ENCODE results near the gene ZNF292. TPM values are rescaled to one million over a fixed set of nuclear protein-coding genes. Genes with fewer than 3 reads are reported as not detected.
"Not testable (repeated sequence)": the region's sequence is repeated elsewhere in the genome, so short reads cannot be mapped to it uniquely, and the experiment has no call there.

Gene ZNF292
- total and polyA plus RNA-seq, 10 of the 15 experiments (the other 5 are each of a cell fraction or from before 2014, with no cell fraction given): 11.1 to 57.6 (median 30.6) TPM

- H3K79me2 ChIP-seq (ENCODE audit: control insufficient read depth, insufficient read depth, low read length); H3K4me3 ChIP-seq; H2AFZ ChIP-seq (ENCODE audit: control insufficient read depth, low read depth, low read length); FAIRE-seq; BruUV-seq (replicated peaks); H3K27ac ChIP-seq (ENCODE audit: control insufficient read depth, insufficient read depth); H3K9me3 ChIP-seq (replicated peaks; ENCODE audit: control insufficient read depth, insufficient read depth, low read length); H3K4me2 ChIP-seq (ENCODE audit: control insufficient read depth, insufficient read depth); H3K27me3 ChIP-seq (replicated peaks in 1 of 2; ENCODE audit: control insufficient read depth in 2 of 2, insufficient read depth in 2 of 2, low read length in 1 of 2); ATAC-seq; H4K20me1 ChIP-seq (ENCODE audit: control insufficient read depth, insufficient read depth); H3K36me3 ChIP-seq (ENCODE audit: control insufficient read depth in 2 of 2, insufficient read depth in 2 of 2, low read length in 1 of 2); DNase-seq (ENCODE audit: low read depth, low spot score); H3K4me1 ChIP-seq (ENCODE audit: control insufficient read depth, insufficient read depth, low read length); H3K9ac ChIP-seq (ENCODE audit: control insufficient read depth, insufficient read depth, low read length): not testable (repeated sequence)
- intact Hi-C loops (cut with micrococcal nuclease; ENCODE audit: unreplicated experiment) (loop anchor here (1.0 to 5.0 kb wide), 3 partner anchors 73 to 251 kb away; no protein-coding TSS in a partner anchor), in situ Hi-C loops (cut with MboI) (loop anchor here (5.0 kb wide), 2 partner anchors 92 to 252 kb away; no protein-coding TSS in a partner anchor)
- CTCF ChIA-PET: interaction anchor here (0.7 to 4.7 kb wide), 33 partner anchors 9 to 1731 kb away, joined by 3 to 39 read pairs (median 4); no protein-coding TSS in a partner anchor
- POLR2A ChIA-PET: interaction anchor here (0.6 to 1.0 kb wide), 2 partner anchors 17 to 854 kb away, joined by 3 read pairs; no protein-coding TSS in a partner anchor
- SMC1A ChIA-PET (ENCODE audit: uncharacterized antibody, unreplicated experiment): interaction anchor here (0.5 to 4.3 kb wide), 18 partner anchors 9 to 488 kb away, joined by 3 to 27 read pairs (median 4); no protein-coding TSS in a partner anchor
- RAD21 ChIA-PET (ENCODE audit: unreplicated experiment): interaction anchor here (1.0 to 2.6 kb wide), 14 partner anchors 10 to 1730 kb away, joined by 3 to 9 read pairs (median 4); no protein-coding TSS in a partner anchor
- WGBS (ENCODE audit: insufficient coverage, insufficient replicate concordance, low lambda C conversion rate, missing lambda C conversion rate): 71% methylated on average over 8 of the region's 8 CpGs
Observed at GRCh38 chr6:87139927-87140326, 15.4 kb upstream of the ZNF292 start.

- H3K4me1 ChIP-seq (ENCODE audit: control insufficient read depth, insufficient read depth, low read length): peaks cover 1% of the 10 kb centered on the region; the same call in 1 of the 2 replicates
- in situ Hi-C loops (cut with MboI) (no loop called here), intact Hi-C loops (cut with micrococcal nuclease; ENCODE audit: unreplicated experiment) (no loop called here)
- no TSS peak for BruUV-seq (replicated peaks)
- peak overlapping the region; percentile 36 for H3K4me2 ChIP-seq (ENCODE audit: control insufficient read depth, insufficient read depth)
- CTCF ChIA-PET: interaction anchor here (1.0 kb wide), 1 partner anchor 47 kb away, joined by 3 read pairs; no protein-coding TSS in a partner anchor
- no peaks in the 10 kb centered on the region for H4K20me1 ChIP-seq (ENCODE audit: control insufficient read depth, insufficient read depth)
- no peak for FAIRE-seq
- TF ChIP-seq POU2F2 (IDR thresholded peaks at IDR 0.05; ENCODE audit: borderline replicate concordance, low read depth, low read length) (no peak), JUNB (IDR thresholded peaks at IDR 0.05) (peak; percentile 43), PKNOX1 (IDR thresholded peaks at IDR 0.05) (0 out of 2 replicates have a peak, but pooled peaks have one; percentile 8)
- H3K79me2 ChIP-seq (ENCODE audit: control insufficient read depth, insufficient read depth, low read length): peaks cover under 1% of the 10 kb centered on the region
- H2AFZ ChIP-seq (ENCODE audit: control insufficient read depth, low read depth, low read length): peak overlapping the region; percentile 84
- H3K27ac ChIP-seq (ENCODE audit: control insufficient read depth, insufficient read depth): peak overlapping the region; percentile 41; the same call in 1 of the 2 replicates
- WGBS (ENCODE audit: insufficient coverage, insufficient replicate concordance, low lambda C conversion rate, missing lambda C conversion rate): 0% methylated on average over 3 of the region's 3 CpGs
- H3K27me3 ChIP-seq (replicated peaks in 1 of 2; ENCODE audit: control insufficient read depth in 2 of 2, insufficient read depth in 2 of 2, low read length in 1 of 2): no peaks in the 10 kb centered on the region
- H3K4me3 ChIP-seq: peak overlapping the region; percentile 45; the same call in 1 of the 2 replicates
- ATAC-seq: peak; percentile 87
- DNase-seq (ENCODE audit: low read depth, low spot score): no peak
- POLR2A ChIA-PET: no interaction called here
- RAD21 ChIA-PET (ENCODE audit: unreplicated experiment): no interaction called here
- no peaks in the 10 kb centered on the region; the same call in 2 of the 3 replicates for H3K9me3 ChIP-seq (replicated peaks; ENCODE audit: control insufficient read depth, insufficient read depth, low read length)
- SMC1A ChIA-PET (ENCODE audit: uncharacterized antibody, unreplicated experiment): interaction anchor here (0.7 to 1.2 kb wide), 4 partner anchors 11 to 244 kb away, joined by 3 to 4 read pairs (median 4); no protein-coding TSS in a partner anchor
- peak overlapping the region; percentile 17; the same call in 1 of the 2 replicates for H3K9ac ChIP-seq (ENCODE audit: control insufficient read depth, insufficient read depth, low read length)
- no peaks in the 10 kb centered on the region for H3K36me3 ChIP-seq (ENCODE audit: control insufficient read depth in 2 of 2, insufficient read depth in 2 of 2, low read length in 1 of 2)
Observed at GRCh38 chr6:87146363-87146762, 9.0 kb upstream of the ZNF292 start.
